HepG2 (cell line): Measurements from ENCODE around the gene WEE1. TPM values are rescaled to one million over a fixed set of nuclear protein-coding genes. Genes with fewer than 3 reads are reported as not detected.

Experiments used
- BCL6 ChIP-seq: IDR thresholded peaks from 2 replicates; pipeline ENCODE4 v1.6.1; 2016; ENCODE audit warnings: missing genetic modification reagents, missing compliant biosample characterization
- DDIT3 ChIP-seq: sonication (generic); formaldehyde crosslinking; IDR thresholded peaks from 2 replicates; pipeline ENCODE4 v1.4.0; 2020; ENCODE audit warnings: mild to moderate bottlenecking, missing genetic modification reagents
- FOSL1 ChIP-seq: sonication (generic); formaldehyde crosslinking; IDR thresholded peaks from 2 replicates; pipeline ENCODE4 v1.9.0; 2021; ENCODE audit warnings: missing genetic modification reagents, borderline replicate concordance
- HNRNPL ChIP-seq: fragments of 200-400 bp; formaldehyde crosslinking; IDR thresholded peaks from 2 replicates; pipeline ENCODE4 v1.6.1; 2017; ENCODE audit warnings: mild to moderate bottlenecking, low read depth, low read length
- MAF1 ChIP-seq: sonication (generic); formaldehyde crosslinking; IDR thresholded peaks from 2 replicates; pipeline ENCODE4 v1.5.0; 2020; ENCODE audit warnings: missing genetic modification reagents, borderline replicate concordance
- NCOR1 ChIP-seq: fragments of 200-600 bp; sonication (generic); IDR thresholded peaks from 2 replicates; pipeline ENCODE4 v1.7.0; 2017; ENCODE audit warnings: antibody characterized with exemption, low read length, borderline replicate concordance
- NFE2L2 ChIP-seq: fragments of 150-350 bp; IDR thresholded peaks from 2 replicates; pipeline ENCODE4 v1.6.1; 2014; ENCODE audit warnings: low read length
- NR2F1 ChIP-seq, 2 experiments: fragments of 450-650 bp in 1 of 2; formaldehyde crosslinking in 1 of 2; IDR thresholded peaks; 2 replicates each; pipeline versions ENCODE4 v1.5.0 to v1.6.1; 2016 to 2020; ENCODE audit warnings: mild to moderate bottlenecking in 1 of 2, missing compliant biosample characterization in 1 of 2, missing genetic modification reagents in 1 of 2, moderate library complexity in 1 of 2
- RBAK ChIP-seq: sonication (generic); formaldehyde crosslinking; IDR thresholded peaks from 2 replicates; pipeline ENCODE4 v1.5.1; 2020; ENCODE audit warnings: mild to moderate bottlenecking, missing genetic modification reagents
- RFXAP ChIP-seq: sonication (generic); formaldehyde crosslinking; IDR thresholded peaks from 2 replicates; pipeline ENCODE4 v1.4.0; 2020; ENCODE audit warnings: missing genetic modification reagents, borderline replicate concordance
- SALL2 ChIP-seq: sonication (generic); formaldehyde crosslinking; IDR thresholded peaks from 2 replicates; pipeline ENCODE4 v1.8.1; 2023; ENCODE audit warnings: mild to moderate bottlenecking, missing genetic modification reagents, inconsistent platforms
- TERF1 ChIP-seq: sonication (generic); formaldehyde crosslinking; IDR thresholded peaks from 2 replicates; pipeline ENCODE4 v1.8.0; 2022; ENCODE audit warnings: mild to moderate bottlenecking, missing genetic modification reagents, moderate library complexity
- U2AF2 ChIP-seq: fragments of 200-400 bp; formaldehyde crosslinking; IDR thresholded peaks from 2 replicates; pipeline ENCODE4 v1.6.1; 2017; ENCODE audit warnings: low read depth, mild to moderate bottlenecking, low read length
- ZFP36L2 ChIP-seq: sonication (generic); formaldehyde crosslinking; IDR thresholded peaks from 2 replicates; pipeline ENCODE4 v1.4.0; 2020; ENCODE audit warnings: missing genetic modification reagents
- ZFP91 ChIP-seq: sonication (generic); formaldehyde crosslinking; IDR thresholded peaks from 2 replicates; pipeline ENCODE4 v1.9.0; 2022; ENCODE audit warnings: missing genetic modification reagents, mild to moderate bottlenecking, borderline replicate concordance
- ZKSCAN1 ChIP-seq: fragments of 150-350 bp; IDR thresholded peaks from 2 replicates; pipeline ENCODE4 v1.6.1; 2014; ENCODE audit warnings: low read length
- ZNF224 ChIP-seq: sonication (generic); formaldehyde crosslinking; IDR thresholded peaks from 2 replicates; pipeline ENCODE4 v1.5.0; 2020; ENCODE audit warnings: mild to moderate bottlenecking, missing genetic modification reagents
- ZNF235 ChIP-seq: sonication (generic); formaldehyde crosslinking; IDR thresholded peaks from 2 replicates; pipeline ENCODE4 v1.8.1; 2023; ENCODE audit warnings: mild to moderate bottlenecking, missing genetic modification reagents, borderline replicate concordance
- ZNF256 ChIP-seq: sonication (generic); formaldehyde crosslinking; conservative IDR thresholded peaks from 2 replicates; pipeline ENCODE4 v1.4.0; 2020; ENCODE audit warnings: missing genetic modification reagents
- ZNF263 ChIP-seq: sonication (generic); formaldehyde crosslinking; IDR thresholded peaks from 2 replicates; pipeline ENCODE4 v1.4.0; 2020; ENCODE audit warnings: missing genetic modification reagents
- ZNF44 ChIP-seq: sonication (generic); formaldehyde crosslinking; IDR thresholded peaks from 2 replicates; pipeline ENCODE4 v1.5.1; 2020; ENCODE audit warnings: mild to moderate bottlenecking, missing genetic modification reagents
- polyA plus RNA-seq, 8 experiments: library from polyadenylated mRNA; depleted of rRNA in 3 of 8; stranded (reverse) in 7 of 8; unstranded in 1 of 8; fragments of >200 nt; fragmentation: Illumina TruSeq in 4 of 8; extraction: Trizol in 4 of 8; gene quantifications; 2 replicates each; pipeline versions ENCODE4 v1.2.1 to v1.2.3, GENCODE V29; 2011 to 2016; ENCODE audit warnings: low read depth in 4 of 8, missing spikeins in 1 of 8, mixed read lengths in 1 of 8; ENCODE audit not compliant: insufficient read depth in 1 of 8
- total RNA-seq, 5 experiments: library from RNA; depleted of rRNA; stranded (reverse); fragments of >200 nt; fragmentation: Illumina TruSeq; extraction: Trizol; gene quantifications; 2 replicates each; pipeline ENCODE4 v1.2.3, GENCODE V29; 2016; ENCODE audit warnings: low read depth in 1 of 5
- TF ChIP-seq, protein P1 (sequence below): IDR thresholded peaks from 2 replicates; pipeline ENCODE4 v1.6.1; 2016
- TF ChIP-seq, protein P2 (sequence below): sonication (generic); formaldehyde crosslinking; IDR thresholded peaks from 2 replicates; pipeline ENCODE4 v1.4.0; 2020; ENCODE audit warnings: missing genetic modification reagents, borderline replicate concordance

Gene WEE1
- total and polyA plus RNA-seq, 2 of the 13 experiments (the other 11 are each of a cell fraction or from before 2014, with no cell fraction given), result 31.4 to 63.7 TPM

GRCh38 chr11:9573052-9573774 lies at the start of gene WEE1 (continued):
- no peak for TF ChIP-seq DDIT3 (CRISPR knock-in tag)
- TF ChIP-seq, protein P1, sequence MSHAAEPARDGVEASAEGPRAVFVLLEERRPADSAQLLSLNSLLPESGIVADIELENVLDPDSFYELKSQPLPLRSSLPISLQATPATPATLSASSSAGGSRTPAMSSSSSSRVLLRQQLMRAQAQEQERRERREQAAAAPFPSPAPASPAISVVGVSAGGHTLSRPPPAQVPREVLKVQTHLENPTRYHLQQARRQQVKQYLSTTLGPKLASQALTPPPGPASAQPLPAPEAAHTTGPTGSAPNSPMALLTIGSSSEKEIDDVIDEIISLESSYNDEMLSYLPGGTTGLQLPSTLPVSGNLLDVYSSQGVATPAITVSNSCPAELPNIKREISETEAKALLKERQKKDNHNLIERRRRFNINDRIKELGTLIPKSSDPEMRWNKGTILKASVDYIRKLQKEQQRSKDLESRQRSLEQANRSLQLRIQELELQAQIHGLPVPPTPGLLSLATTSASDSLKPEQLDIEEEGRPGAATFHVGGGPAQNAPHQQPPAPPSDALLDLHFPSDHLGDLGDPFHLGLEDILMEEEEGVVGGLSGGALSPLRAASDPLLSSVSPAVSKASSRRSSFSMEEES (CRISPR knock-in tag), result peak; percentile 38
- no peak; the same call in 1 of the 2 replicates for TF ChIP-seq TERF1
- TF ChIP-seq ZFP36L2, result no peak
- no peak for TF ChIP-seq ZNF256
- peak; percentile 80 for TF ChIP-seq RFXAP
- TF ChIP-seq SALL2 (CRISPR knock-in tag), result no peak; the same call in 1 of the 2 replicates
- peak; percentile 27; the same call in 1 of the 2 replicates for TF ChIP-seq NCOR1
- TF ChIP-seq FOSL1 (CRISPR knock-in tag), result no peak
- peak; percentile 88; the same call in 1 of the 2 replicates for TF ChIP-seq ZFP91
- no peak for TF ChIP-seq ZKSCAN1
- TF ChIP-seq U2AF2, result no peak
- TF ChIP-seq, protein P2, sequence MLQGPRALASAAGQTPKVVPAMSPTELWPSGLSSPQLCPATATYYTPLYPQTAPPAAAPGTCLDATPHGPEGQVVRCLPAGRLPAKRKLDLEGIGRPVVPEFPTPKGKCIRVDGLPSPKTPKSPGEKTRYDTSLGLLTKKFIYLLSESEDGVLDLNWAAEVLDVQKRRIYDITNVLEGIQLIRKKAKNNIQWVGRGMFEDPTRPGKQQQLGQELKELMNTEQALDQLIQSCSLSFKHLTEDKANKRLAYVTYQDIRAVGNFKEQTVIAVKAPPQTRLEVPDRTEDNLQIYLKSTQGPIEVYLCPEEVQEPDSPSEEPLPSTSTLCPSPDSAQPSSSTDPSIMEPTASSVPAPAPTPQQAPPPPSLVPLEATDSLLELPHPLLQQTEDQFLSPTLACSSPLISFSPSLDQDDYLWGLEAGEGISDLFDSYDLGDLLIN (CRISPR knock-in tag), result peak; percentile 84; the same call in 1 of the 2 replicates
- peak; percentile 59; the same call in 1 of the 2 replicates for TF ChIP-seq MAF1 (CRISPR knock-in tag)
- TF ChIP-seq ZNF224 (CRISPR knock-in tag), result no peak; the same call in 1 of the 2 replicates
- peak; percentile 95 for TF ChIP-seq HNRNPL
- no peak for TF ChIP-seq NFE2L2
- peak; percentile 27; the same call in 1 of the 2 replicates for TF ChIP-seq BCL6 (CRISPR knock-in tag)
- peak; percentile 85; the same call in 1 of the 2 replicates for TF ChIP-seq ZNF235 (CRISPR knock-in tag)
- 0 out of 2 replicates have a peak, but pooled peaks have one; percentile 36 for TF ChIP-seq ZNF263
- peak; percentile 58; the same call in 1 of the 2 replicates for TF ChIP-seq ZNF44 (CRISPR knock-in tag)
- TF ChIP-seq RBAK (CRISPR knock-in tag), result no peak
- no peak for TF ChIP-seq NR2F1 (CRISPR knock-in tag; IDR thresholded peaks at IDR 0.05)
